ENCODE results near the gene MSI2.

- no peak for TF ChIP-seq PATZ1 (CRISPR knock-in tag; IDR thresholded peaks at IDR 0.05; ENCODE audit: borderline replicate concordance)
- TF ChIP-seq, protein P1, sequence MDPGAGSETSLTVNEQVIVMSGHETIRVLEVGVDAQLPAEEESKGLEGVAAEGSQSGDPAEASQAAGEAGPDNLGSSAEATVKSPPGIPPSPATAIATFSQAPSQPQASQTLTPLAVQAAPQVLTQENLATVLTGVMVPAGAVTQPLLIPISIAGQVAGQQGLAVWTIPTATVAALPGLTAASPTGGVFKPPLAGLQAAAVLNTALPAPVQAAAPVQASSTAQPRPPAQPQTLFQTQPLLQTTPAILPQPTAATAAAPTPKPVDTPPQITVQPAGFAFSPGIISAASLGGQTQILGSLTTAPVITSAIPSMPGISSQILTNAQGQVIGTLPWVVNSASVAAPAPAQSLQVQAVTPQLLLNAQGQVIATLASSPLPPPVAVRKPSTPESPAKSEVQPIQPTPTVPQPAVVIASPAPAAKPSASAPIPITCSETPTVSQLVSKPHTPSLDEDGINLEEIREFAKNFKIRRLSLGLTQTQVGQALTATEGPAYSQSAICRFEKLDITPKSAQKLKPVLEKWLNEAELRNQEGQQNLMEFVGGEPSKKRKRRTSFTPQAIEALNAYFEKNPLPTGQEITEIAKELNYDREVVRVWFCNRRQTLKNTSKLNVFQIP (CRISPR knock-in tag; IDR thresholded peaks at IDR 0.05; ENCODE audit: borderline replicate concordance, low read depth) = no peak
- no peak for TF ChIP-seq ZFP30 (CRISPR knock-in tag; IDR thresholded peaks at IDR 0.05)
- no peak for TF ChIP-seq RARB (CRISPR knock-in tag; IDR thresholded peaks at IDR 0.05)
- no peak for TF ChIP-seq ZC3H10 (CRISPR knock-in tag; IDR thresholded peaks at IDR 0.05)
- TF ChIP-seq ARNTL (CRISPR knock-in tag; IDR thresholded peaks at IDR 0.05; ENCODE audit: borderline replicate concordance, low read depth) = no peak
- TF ChIP-seq GLIS3 (CRISPR knock-in tag; IDR thresholded peaks at IDR 0.05) = no peak
Observed at GRCh38 chr17:57554826-57555635, 298.7 kb downstream of the MSI2 start.
